ENCODE results near the gene EMP2. TPM values are rescaled to one million over a fixed set of nuclear protein-coding genes. Genes with fewer than 3 reads are reported as not detected.

EMP2 gene
- total and polyA plus RNA-seq, 5 donors, result 34.4 to 85.0 (median 73.6) TPM

- Histone ChIP-seq H3K27me3 (ENCODE audit: control insufficient read depth, insufficient read depth) (no peaks in the 10 kb centered on the region), H3K4me3 (ENCODE audit: low read length) (peak overlapping the region; percentile 1), H3K9me3 (ENCODE audit: control insufficient read depth, low read length) (no peaks in the 10 kb centered on the region), H3K4me1 (ENCODE audit: control insufficient read depth, insufficient read depth, low read length) (peaks cover 17% of the 10 kb centered on the region), H3K27ac (ENCODE audit: low read length) (peak overlapping the region; percentile 85)
- peak; percentile 5 to 63 for ATAC-seq
- WGBS, result 17% methylated on average over 17 of the region's 17 CpGs
- intact Hi-C loops (cut with DNase I), result loop anchor here in 3 of 4 donors (5.0 to 10.0 kb wide), 3 partner anchors 53 to 160 kb away; no protein-coding TSS in a partner anchor
- peak; percentile 46 to 78 (median 77) for DNase-seq
Observed at GRCh38 chr16:10577305-10578202, 2.8 kb downstream of the EMP2 start.

GRCh38 chr16:10576390-10577304 is 3.8 kb downstream of the EMP2 start:
- peaks cover 18% of the 10 kb centered on the region for H3K4me1 ChIP-seq (ENCODE audit: control insufficient read depth, insufficient read depth, low read length)
- intact Hi-C loops (cut with DNase I), result loop anchor here in 3 of 4 donors (5.0 to 10.0 kb wide), 3 partner anchors 52 to 161 kb away; no protein-coding TSS in a partner anchor

GRCh38 chr16:10575506-10576130 is 4.8 kb downstream of the EMP2 start:
- H3K4me1 ChIP-seq (ENCODE audit: control insufficient read depth, insufficient read depth, low read length), result peaks cover 20% of the 10 kb centered on the region
- 43% methylated on average over 4 of the region's 4 CpGs for WGBS
- intact Hi-C loops (cut with DNase I), result loop anchor here in 3 of 4 donors (5.0 to 10.0 kb wide), 3 partner anchors 51 to 162 kb away; no protein-coding TSS in a partner anchor
- no peaks in the 10 kb centered on the region for H3K27me3 ChIP-seq (ENCODE audit: control insufficient read depth, insufficient read depth)
- H3K9me3 ChIP-seq (ENCODE audit: control insufficient read depth, low read length), result no peaks in the 10 kb centered on the region
- no peak for ATAC-seq
- peak overlapping the region; percentile 58 for H3K27ac ChIP-seq (ENCODE audit: low read length)
- no peak overlapping the region for H3K4me3 ChIP-seq (ENCODE audit: low read length)
- no peak for DNase-seq

More at GRCh38 chr16:10576390-10577304, 3.8 kb downstream of the EMP2 start:
- H3K27ac ChIP-seq (ENCODE audit: low read length), result peak overlapping the region; percentile 85
- peak overlapping the region; percentile 2 for H3K4me3 ChIP-seq (ENCODE audit: low read length)
- H3K27me3 ChIP-seq (ENCODE audit: control insufficient read depth, insufficient read depth), result no peaks in the 10 kb centered on the region
- WGBS, result 31% methylated on average over 17 of the region's 17 CpGs
- ATAC-seq (no peak), DNase-seq (peak in 1 of 3 donors; percentile 64)
- no peaks in the 10 kb centered on the region for H3K9me3 ChIP-seq (ENCODE audit: control insufficient read depth, low read length)

GRCh38 chr16:10572611-10573010 is 7.8 kb downstream of the EMP2 start:
- ATAC-seq, result no peak
- intact Hi-C loops (cut with DNase I), result loop anchor here in 1 of 4 donors (10.0 kb wide), 1 partner anchor 48 kb away; no protein-coding TSS in a partner anchor
- peaks cover 19% of the 10 kb centered on the region for H3K4me1 ChIP-seq (ENCODE audit: control insufficient read depth, insufficient read depth, low read length)

GRCh38 chr16:10571354-10571753 is 9.0 kb downstream of the EMP2 start:
- ATAC-seq (no peak), DNase-seq (no peak)
- intact Hi-C loops (cut with DNase I), result loop anchor here in 1 of 4 donors (10.0 kb wide), 1 partner anchor 47 kb away; no protein-coding TSS in a partner anchor
- Histone ChIP-seq H3K9me3 (ENCODE audit: control insufficient read depth, low read length) (no peaks in the 10 kb centered on the region), H3K27ac (ENCODE audit: low read length) (peak overlapping the region; percentile 25), H3K27me3 (ENCODE audit: control insufficient read depth, insufficient read depth) (no peaks in the 10 kb centered on the region), H3K4me1 (ENCODE audit: control insufficient read depth, insufficient read depth, low read length) (peaks cover 15% of the 10 kb centered on the region), H3K4me3 (ENCODE audit: low read length) (no peak overlapping the region)
- WGBS, result 67% methylated on average over 5 of the region's 5 CpGs

More at GRCh38 chr16:10572611-10573010, 7.8 kb downstream of the EMP2 start:
- Histone ChIP-seq H3K27me3 (ENCODE audit: control insufficient read depth, insufficient read depth) (no peaks in the 10 kb centered on the region), H3K4me3 (ENCODE audit: low read length) (no peak overlapping the region), H3K27ac (ENCODE audit: low read length) (no peak overlapping the region), H3K9me3 (ENCODE audit: control insufficient read depth, low read length) (no peaks in the 10 kb centered on the region)
- no peak for DNase-seq
- 68% methylated on average over 3 of the region's 3 CpGs for WGBS

- H3K9me3 ChIP-seq (ENCODE audit: control insufficient read depth, low read length), result no peaks in the 10 kb centered on the region
- H3K27ac ChIP-seq (ENCODE audit: low read length), result peak overlapping the region; percentile 68
- H3K4me3 ChIP-seq (ENCODE audit: low read length), result no peak overlapping the region
- 60% methylated on average over 8 of the region's 8 CpGs for WGBS
- peak; percentile 44 to 50 for ATAC-seq
- intact Hi-C loops (cut with DNase I), result loop anchor here in 1 of 4 donors (10.0 kb wide), 1 partner anchor 45 kb away; no protein-coding TSS in a partner anchor
- no peaks in the 10 kb centered on the region for H3K27me3 ChIP-seq (ENCODE audit: control insufficient read depth, insufficient read depth)
- H3K4me1 ChIP-seq (ENCODE audit: control insufficient read depth, insufficient read depth, low read length), result peaks cover 23% of the 10 kb centered on the region
- DNase-seq, result no peak
Observed at GRCh38 chr16:10569621-10570020, 10.8 kb downstream of the EMP2 start.

GRCh38 chr16:10566613-10567012 is 13.8 kb downstream of the EMP2 start:
- 81% methylated on average over 6 of the region's 6 CpGs for WGBS
- H3K4me3 ChIP-seq (ENCODE audit: low read length), result no peak overlapping the region
- intact Hi-C loops (cut with DNase I), result no loop called here
- no peaks in the 10 kb centered on the region for H3K9me3 ChIP-seq (ENCODE audit: control insufficient read depth, low read length)
- H3K4me1 ChIP-seq (ENCODE audit: control insufficient read depth, insufficient read depth, low read length), result peaks cover 29% of the 10 kb centered on the region
- peak overlapping the region; percentile 13 for H3K27ac ChIP-seq (ENCODE audit: low read length)
- ATAC-seq (no peak), DNase-seq (peak in 1 of 3 donors; percentile 4)
- no peaks in the 10 kb centered on the region for H3K27me3 ChIP-seq (ENCODE audit: control insufficient read depth, insufficient read depth)

GRCh38 chr16:10565167-10565566 is 15.2 kb downstream of the EMP2 start:
- intact Hi-C loops (cut with DNase I), result no loop called here
- ATAC-seq, result peak; percentile 34 to 73
- H3K9me3 ChIP-seq (ENCODE audit: control insufficient read depth, low read length), result no peaks in the 10 kb centered on the region
- no peaks in the 10 kb centered on the region for H3K27me3 ChIP-seq (ENCODE audit: control insufficient read depth, insufficient read depth)
- peak in 2 of 3 donors; percentile 23 to 25 for DNase-seq
- WGBS, result 39% methylated on average over 5 of the region's 5 CpGs
- peaks cover 36% of the 10 kb centered on the region for H3K4me1 ChIP-seq (ENCODE audit: control insufficient read depth, insufficient read depth, low read length)
- peak overlapping the region; percentile 73 for H3K27ac ChIP-seq (ENCODE audit: low read length)
- H3K4me3 ChIP-seq (ENCODE audit: low read length), result no peak overlapping the region

- no peak overlapping the region for H3K4me3 ChIP-seq (ENCODE audit: low read length)
- DNase-seq (peak in 1 of 3 donors; percentile 33), ATAC-seq (no peak)
- intact Hi-C loops (cut with DNase I), result no loop called here
- peak overlapping the region; percentile 46 for H3K27ac ChIP-seq (ENCODE audit: low read length)
- no peaks in the 10 kb centered on the region for H3K27me3 ChIP-seq (ENCODE audit: control insufficient read depth, insufficient read depth)
- no peaks in the 10 kb centered on the region for H3K9me3 ChIP-seq (ENCODE audit: control insufficient read depth, low read length)
- 45% methylated on average over 5 of the region's 5 CpGs for WGBS
- H3K4me1 ChIP-seq (ENCODE audit: control insufficient read depth, insufficient read depth, low read length), result peaks cover 39% of the 10 kb centered on the region
Observed at GRCh38 chr16:10564591-10564990, 15.8 kb downstream of the EMP2 start.

- no peak for ATAC-seq
- no peaks in the 10 kb centered on the region for H3K27me3 ChIP-seq (ENCODE audit: control insufficient read depth, insufficient read depth)
- peak in 1 of 3 donors; percentile 10 for DNase-seq
- peak overlapping the region; percentile 37 for H3K27ac ChIP-seq (ENCODE audit: low read length)
- H3K9me3 ChIP-seq (ENCODE audit: control insufficient read depth, low read length), result no peaks in the 10 kb centered on the region
- intact Hi-C loops (cut with DNase I), result no loop called here
- H3K4me3 ChIP-seq (ENCODE audit: low read length), result no peak overlapping the region
- H3K4me1 ChIP-seq (ENCODE audit: control insufficient read depth, insufficient read depth, low read length), result peaks cover 47% of the 10 kb centered on the region
Observed at GRCh38 chr16:10562361-10562899, 18.0 kb downstream of the EMP2 start.
